Right atrium auricular region (tissue), 2 donors: Measurements from ENCODE around the gene MATK. TPM values are rescaled to one million over a fixed set of nuclear protein-coding genes. Genes with fewer than 3 reads are reported as not detected.
A peak's percentile ranks its signal among the peaks of the same experiment; 100 is the strongest.
"Not testable (repeated sequence)": the region's sequence is repeated elsewhere in the genome, so short reads cannot be mapped to it uniquely, and the experiment has no call there.

ENCODE experiments used
- DNase-seq: peaks from one replicate; pipeline ENCODE4 v3.0.0-alpha.2; 2019; ENCODE audit warnings: low spot score
- H3K27ac ChIP-seq, 2 donors: fragments of 200-600 bp; sonication (generic); 1 replicate in 1 of 2; 2 replicates in 1 of 2; pipeline ENCODE4 v1.5.1; 2016 to 2019
- H3K27me3 ChIP-seq, 2 donors: fragments of 200-600 bp; sonication (generic); one replicate each; pipeline versions ENCODE4 v1.5.1 to v1.6.0; 2017 to 2019
- H3K36me3 ChIP-seq: fragments of 200-600 bp; sonication (generic); one replicate; pipeline ENCODE4 v1.5.1; 2016
- H3K4me1 ChIP-seq, 2 donors: fragments of 200-600 bp; sonication (generic); one replicate each; pipeline versions ENCODE4 v1.5.1 to v1.6.0; 2017 to 2019
- H3K4me3 ChIP-seq, 2 donors: fragments of 200-600 bp; sonication (generic); 1 replicate in 1 of 2; 2 replicates in 1 of 2; pipeline ENCODE4 v1.5.1; 2017 to 2019; ENCODE audit warnings: mild to moderate bottlenecking in 1 of 2, moderate library complexity in 1 of 2
- H3K9me3 ChIP-seq, 2 donors: fragments of 200-600 bp; sonication (generic); one replicate each; pipeline ENCODE4 v1.5.1; 2019
- CTCF ChIP-seq, 2 donors: fragments of 200-600 bp; sonication (generic); IDR thresholded peaks; one replicate each; pipeline ENCODE4 v1.5.1; 2019; ENCODE audit warnings: antibody characterized with exemption in 2 of 2
- total RNA-seq, 2 donors: library from RNA; depleted of rRNA; stranded (reverse); fragments of >200 nt; gene quantifications; one replicate each; pipeline ENCODE4 v1.1.0, GENCODE V29; 2016

MATK gene
- total RNA-seq, 2 donors from 2014 or later = 0.26 to 1.5 TPM

GRCh38 chr19:3818466-3818865, 32.3 kb upstream of the MATK start:
- no peak for DNase-seq
- no peak for TF ChIP-seq CTCF (IDR thresholded peaks at IDR 0.05)
- Histone ChIP-seq H3K9me3 (no peaks in the 10 kb centered on the region), H3K27me3 (no peaks in the 10 kb centered on the region), H3K4me1 (peaks cover 0 to 8% of the 10 kb centered on the region in 2 donors), H3K27ac (no peak overlapping the region), H3K4me3 (no peak overlapping the region), H3K36me3 (no peaks in the 10 kb centered on the region)

DNA sequence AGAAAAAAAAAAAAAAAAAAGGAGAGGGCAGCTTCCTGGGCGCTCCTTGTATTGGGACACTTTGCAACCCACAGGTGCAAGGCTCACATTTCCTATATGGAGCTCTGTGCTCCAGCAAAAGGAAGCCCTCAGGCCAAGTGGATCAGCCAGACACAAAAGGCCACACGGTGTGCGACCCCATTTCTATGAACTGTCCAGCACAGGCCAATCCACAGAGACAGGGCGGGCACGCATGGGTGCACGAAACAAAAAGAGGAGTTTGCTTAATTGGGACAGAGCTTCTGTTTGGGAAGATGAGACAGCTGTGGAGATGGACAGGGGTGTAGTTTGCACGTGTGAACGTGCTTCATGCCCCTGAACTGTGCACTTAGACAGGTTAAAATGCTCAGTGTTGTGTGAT, 31.6 kb upstream of the MATK start:
- no peaks in the 10 kb centered on the region for H3K27me3 ChIP-seq
- H3K27ac ChIP-seq = no peak overlapping the region
- DNase-seq = no peak
- H3K9me3 ChIP-seq = no peaks in the 10 kb centered on the region
- TF ChIP-seq CTCF (IDR thresholded peaks at IDR 0.05) = no peak
- no peaks in the 10 kb centered on the region for H3K36me3 ChIP-seq
- H3K4me3 ChIP-seq = no peak overlapping the region
- peaks cover 0 to 15% of the 10 kb centered on the region in 2 donors for H3K4me1 ChIP-seq

- Histone ChIP-seq H3K4me1 (peaks cover 0 to 11% of the 10 kb centered on the region in 2 donors), H3K4me3 (no peak overlapping the region), H3K36me3 (no peaks in the 10 kb centered on the region), H3K27ac (no peak overlapping the region), H3K27me3 (no peaks in the 10 kb centered on the region), H3K9me3 (no peaks in the 10 kb centered on the region)
- DNase-seq = no peak
- TF ChIP-seq CTCF (IDR thresholded peaks at IDR 0.05) = no peak
These were observed 30.5 kb upstream of the MATK start for GRCh38 chr19:3816566-3817218.

DNA sequence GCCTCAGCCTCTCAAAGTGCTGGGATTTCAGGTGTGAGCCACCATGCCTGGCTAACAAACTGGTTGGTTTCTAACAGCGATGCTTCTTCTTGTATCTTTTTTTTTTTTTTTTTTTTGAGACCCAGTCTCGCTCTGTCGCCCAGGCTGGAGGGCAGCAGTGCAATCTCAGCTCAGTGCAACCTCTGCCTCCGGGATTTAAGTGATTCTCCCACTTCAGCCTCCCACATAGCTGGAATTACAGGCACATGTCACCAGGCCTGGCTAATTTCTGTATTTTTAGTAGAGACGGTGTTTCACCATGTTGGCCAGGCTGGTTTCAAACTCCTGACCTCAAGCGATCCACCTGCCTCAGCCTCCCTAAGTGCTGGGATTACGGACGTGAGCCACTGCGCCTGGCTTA, 30.0 kb upstream of the MATK start:
- H3K4me3 ChIP-seq, H3K9me3 ChIP-seq, H3K36me3 ChIP-seq, H3K27ac ChIP-seq, DNase-seq, H3K27me3 ChIP-seq: not testable (repeated sequence)
- peaks cover 0 to 11% of the 10 kb centered on the region in 2 donors for H3K4me1 ChIP-seq

- peaks cover 0 to 11% of the 10 kb centered on the region in 2 donors for H3K4me1 ChIP-seq
- no peak for DNase-seq
- H3K9me3 ChIP-seq = no peaks in the 10 kb centered on the region
- no peak for TF ChIP-seq CTCF (IDR thresholded peaks at IDR 0.05)
- H3K27ac ChIP-seq = no peak overlapping the region
- no peak overlapping the region for H3K4me3 ChIP-seq
- no peaks in the 10 kb centered on the region for H3K36me3 ChIP-seq
- no peaks in the 10 kb centered on the region for H3K27me3 ChIP-seq
These were observed 28.5 kb upstream of the MATK start for GRCh38 chr19:3814648-3815047.

- DNase-seq = no peak
- Histone ChIP-seq H3K27ac (peak overlapping the region in 1 of 2 donors; percentile 10), H3K4me3 (no peak overlapping the region), H3K27me3 (no peaks in the 10 kb centered on the region), H3K4me1 (peaks cover 0 to 11% of the 10 kb centered on the region in 2 donors), H3K9me3 (no peaks in the 10 kb centered on the region), H3K36me3 (no peaks in the 10 kb centered on the region)
- TF ChIP-seq CTCF (IDR thresholded peaks at IDR 0.05) = no peak
These were observed 27.6 kb upstream of the MATK start for GRCh38 chr19:3813473-3814392.
